ENCODE results near the gene ZNF778.

- TF ChIP-seq BCL6 (CRISPR knock-in tag; IDR thresholded peaks at IDR 0.05) (no peak), CTCF (CRISPR knock-in tag; IDR thresholded peaks at IDR 0.05) (no peak), DNMT1 (CRISPR knock-in tag; IDR thresholded peaks at IDR 0.05) (no peak), EP300 (IDR thresholded peaks at IDR 0.05; ENCODE audit: low read depth in 2 of 2, low read length in 2 of 2) (no peak), EP300 (CRISPR knock-in tag; IDR thresholded peaks at IDR 0.05; ENCODE audit: borderline replicate concordance) (no peak), CREB3 (CRISPR knock-in tag; IDR thresholded peaks at IDR 0.05) (no peak), HBP1 (CRISPR knock-in tag; IDR thresholded peaks at IDR 0.05; ENCODE audit: low read depth) (no peak), PCBP1 (IDR thresholded peaks at IDR 0.05; ENCODE audit: borderline replicate concordance, low read depth, low read length) (no peak), SP140L (CRISPR knock-in tag; IDR thresholded peaks at IDR 0.05; ENCODE audit: borderline replicate concordance) (no peak), USF2 (IDR thresholded peaks at IDR 0.05; ENCODE audit: low read depth, low read length) (no peak), USF2 (CRISPR knock-in tag; IDR thresholded peaks at IDR 0.05; ENCODE audit: borderline replicate concordance) (no peak), KLF16 (CRISPR knock-in tag; IDR thresholded peaks at IDR 0.05) (no peak), POLR2AphosphoS5 (IDR thresholded peaks at IDR 0.05; ENCODE audit: low read depth, low read length) (no peak; the same call in 1 of the 2 replicates), ATF1 (CRISPR knock-in tag; IDR thresholded peaks at IDR 0.05) (no peak)
Observed at GRCh38 chr16:89278441-89279240, 61.1 kb downstream of the ZNF778 start.

Data from HepG2 (cell line).